ENCODE data around the gene SH3RF1. TPM values are rescaled to one million over a fixed set of nuclear protein-coding genes. Genes with fewer than 3 reads are reported as not detected.
A peak's percentile ranks its signal among the peaks of the same experiment; 100 is the strongest.
"Not testable (repeated sequence)": the region's sequence is repeated elsewhere in the genome, so short reads cannot be mapped to it uniquely, and the experiment has no call there.

SH3RF1 gene
- polyA plus RNA-seq, 5 donors: 18.7 to 20.9 (median 19.0) TPM

- DNase-seq: no peak
These were observed 7.9 kb upstream of the SH3RF1 start for GRCh38 chr4:169278624-169279023.

DNA sequence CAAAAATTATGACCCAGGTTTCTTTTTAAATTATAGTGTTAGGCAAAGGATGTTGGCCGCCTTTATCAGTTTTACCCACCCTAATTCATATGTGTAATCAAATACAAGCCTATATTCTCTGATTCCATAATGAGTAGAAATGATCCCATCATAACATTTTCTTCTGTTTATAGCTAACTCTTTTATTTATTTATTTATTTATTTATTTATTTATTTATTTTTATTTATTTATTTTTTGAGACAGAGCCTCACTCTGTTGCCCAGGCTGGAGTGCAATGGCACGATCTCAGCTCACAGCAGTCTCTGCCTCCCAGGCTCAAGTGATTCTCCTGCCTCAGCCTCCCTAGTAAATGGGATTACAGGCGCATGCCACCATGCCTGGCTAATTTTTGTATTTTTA is 7.1 kb upstream of the SH3RF1 start:
- not testable (repeated sequence) for DNase-seq

DNA sequence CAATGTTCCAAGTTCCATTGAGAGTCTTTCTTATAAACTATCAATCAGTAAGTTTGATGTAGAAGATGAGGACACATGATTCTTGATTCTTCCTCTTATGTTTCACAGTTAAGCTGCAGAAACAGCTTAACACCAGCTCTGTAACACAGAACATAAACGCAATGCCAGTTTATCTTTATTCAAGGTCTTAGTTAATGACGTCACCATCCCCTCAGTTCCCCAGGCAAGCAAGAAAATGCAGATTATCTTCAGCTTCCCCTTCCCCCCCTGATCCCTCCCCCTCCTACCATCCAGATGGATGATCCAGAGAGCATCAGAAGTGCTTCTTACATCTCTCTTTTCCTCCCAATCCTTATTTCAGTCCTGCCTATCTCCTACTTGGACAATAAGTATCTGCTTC is 4.4 kb upstream of the SH3RF1 start:
- DNase-seq: no peak

DNA sequence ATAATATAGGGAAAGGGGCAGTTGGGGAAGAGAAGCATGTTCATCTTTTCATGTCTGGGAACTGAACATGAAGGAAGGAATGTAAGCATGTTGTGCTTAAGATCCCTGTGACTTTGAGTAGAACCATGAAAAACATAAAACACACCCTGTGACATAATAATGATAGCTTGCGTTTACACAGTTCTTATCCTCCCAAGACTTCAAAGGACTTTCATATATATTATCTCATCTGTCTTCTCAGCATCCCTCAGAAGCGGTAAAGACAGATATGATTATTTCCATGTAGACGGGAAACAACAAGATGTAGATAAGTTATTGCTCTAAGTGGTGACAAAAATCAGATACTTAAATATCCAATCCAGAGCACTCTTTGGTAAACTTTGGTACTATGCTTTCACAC is 3.3 kb upstream of the SH3RF1 start:
- no peak for DNase-seq

DNA sequence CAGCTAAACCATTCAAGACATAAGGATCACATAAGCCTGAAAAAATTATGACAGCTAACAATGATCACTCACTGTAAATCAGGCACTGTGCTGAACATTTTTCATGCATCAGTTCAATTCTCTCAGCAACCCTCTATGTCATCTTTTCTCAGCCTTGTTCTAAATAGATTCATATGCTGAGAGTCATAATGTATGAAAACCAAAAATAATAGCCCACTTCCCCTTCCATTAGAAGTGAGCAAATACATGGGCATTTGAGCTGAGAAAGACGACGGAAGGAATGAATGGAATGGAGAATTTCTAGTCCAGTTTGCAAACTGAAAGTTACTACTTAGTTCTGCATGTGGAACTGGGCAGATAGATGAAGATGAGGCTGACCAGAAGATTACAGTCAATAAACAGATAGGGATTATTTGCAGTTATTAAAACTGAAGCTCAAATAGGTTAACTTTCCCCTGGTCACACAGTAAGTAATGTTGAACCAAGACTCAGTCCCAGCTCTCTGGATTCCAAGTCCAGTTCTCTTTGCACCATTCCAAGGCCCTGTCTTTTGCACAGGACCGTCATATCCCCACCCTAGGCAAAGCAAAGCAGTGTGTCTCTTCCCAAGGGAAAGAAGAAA is 1.6 kb upstream of the SH3RF1 start:
- no peak for DNase-seq

GRCh38 chr4:169271692-169272007 is 894 bp upstream of the SH3RF1 start:
- no peak for DNase-seq

DNA sequence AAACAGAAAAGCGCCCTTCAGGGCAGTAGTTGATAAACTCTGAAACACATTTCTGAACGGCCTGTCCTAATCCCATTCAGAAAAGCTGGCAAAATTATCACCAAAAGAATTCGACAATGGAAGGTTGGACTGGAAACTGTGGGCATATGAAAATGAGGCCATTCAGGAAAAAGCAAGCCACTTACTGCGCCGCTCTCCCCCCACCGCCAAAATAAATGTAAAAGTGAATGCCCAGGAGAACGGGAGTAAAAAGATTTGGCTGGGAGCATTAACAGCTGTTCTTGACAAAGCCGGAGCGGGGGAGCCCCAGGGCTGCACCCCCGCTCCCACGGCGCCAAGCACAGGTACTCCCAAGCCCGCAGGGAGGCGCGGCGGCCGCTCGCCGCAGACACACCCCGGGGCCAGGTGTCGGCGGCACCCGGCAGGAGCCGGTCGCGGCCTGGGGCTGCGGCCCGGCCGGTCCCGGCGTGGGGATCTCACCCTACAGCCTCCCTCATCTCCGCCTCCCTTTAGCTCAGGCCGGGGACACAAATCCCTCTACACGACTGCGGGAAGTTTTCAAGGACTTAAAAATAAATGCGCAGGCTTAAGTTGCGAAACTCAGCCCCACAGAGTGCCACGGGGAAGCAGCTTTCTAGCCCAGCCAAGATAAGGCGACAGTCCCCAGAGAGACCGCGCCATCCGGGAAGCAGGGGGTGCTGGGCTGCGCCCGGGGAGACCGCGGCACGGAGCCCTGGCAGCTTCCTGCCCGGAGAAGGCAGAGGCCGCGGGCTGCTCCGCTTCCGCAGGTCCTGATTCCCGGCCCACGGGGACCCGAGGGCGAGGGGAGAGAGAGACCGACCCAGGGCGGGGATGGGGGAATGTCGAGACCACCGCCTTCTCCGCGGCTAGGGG is 593 bp downstream of the SH3RF1 start:
- DNase-seq: peak; percentile 61 to 67

DNA sequence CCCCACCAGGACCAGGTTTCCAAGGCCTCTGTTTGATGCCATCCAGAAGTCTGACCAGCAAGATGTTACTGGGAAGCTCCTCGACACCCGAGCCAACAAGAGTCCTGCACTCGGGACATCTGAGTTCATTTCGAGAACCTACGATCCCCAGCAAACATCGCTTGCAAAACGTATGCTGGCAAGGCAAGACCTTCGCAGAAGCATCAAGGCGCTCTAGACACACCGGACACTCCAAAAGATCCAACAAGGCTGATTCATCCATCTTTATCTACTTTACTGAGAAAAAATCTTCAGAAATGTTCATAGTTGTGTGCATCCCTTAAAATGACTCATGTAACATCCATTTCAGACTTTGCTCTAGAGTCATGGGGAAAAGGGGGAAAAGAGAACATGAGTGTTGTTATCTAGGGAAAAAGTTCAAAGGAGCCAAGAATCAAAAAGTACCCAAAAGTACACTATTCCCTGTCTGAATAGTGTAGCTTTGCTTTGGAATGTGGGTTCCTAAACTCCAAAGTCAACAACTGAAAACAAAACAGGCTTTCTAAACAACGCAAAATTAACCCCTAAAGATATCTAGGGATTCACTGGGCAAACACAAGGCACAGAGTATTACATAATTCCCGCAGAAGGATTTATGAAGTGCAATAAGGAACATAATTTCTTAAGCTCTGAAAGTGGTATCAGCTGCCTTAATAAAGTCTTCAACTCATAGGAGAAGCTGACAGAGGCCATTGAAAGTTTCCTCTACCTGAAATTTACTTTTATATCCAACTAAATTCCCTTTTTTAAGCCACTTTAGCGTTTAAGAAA is 1.6 kb downstream of the SH3RF1 start:
- no peak for DNase-seq

DNA sequence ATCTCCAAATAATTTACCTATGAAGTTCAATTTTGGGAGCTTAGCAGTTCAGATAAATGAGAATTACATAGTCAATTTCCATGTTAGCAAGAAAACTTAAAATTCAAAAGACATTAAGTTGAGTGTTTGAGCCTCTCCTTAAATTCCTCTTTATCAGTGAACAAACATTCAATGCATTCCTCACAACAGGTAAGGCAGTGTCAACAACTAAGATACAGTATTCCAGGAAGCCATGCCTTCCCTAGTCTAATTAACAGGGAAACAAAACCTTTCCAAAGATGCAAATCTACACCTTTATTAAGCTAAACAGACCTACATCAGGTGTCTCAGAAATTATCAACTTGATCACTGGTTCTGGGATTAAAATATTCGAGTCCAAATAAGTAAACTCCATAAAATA is 3.7 kb downstream of the SH3RF1 start:
- DNase-seq: no peak

DNA sequence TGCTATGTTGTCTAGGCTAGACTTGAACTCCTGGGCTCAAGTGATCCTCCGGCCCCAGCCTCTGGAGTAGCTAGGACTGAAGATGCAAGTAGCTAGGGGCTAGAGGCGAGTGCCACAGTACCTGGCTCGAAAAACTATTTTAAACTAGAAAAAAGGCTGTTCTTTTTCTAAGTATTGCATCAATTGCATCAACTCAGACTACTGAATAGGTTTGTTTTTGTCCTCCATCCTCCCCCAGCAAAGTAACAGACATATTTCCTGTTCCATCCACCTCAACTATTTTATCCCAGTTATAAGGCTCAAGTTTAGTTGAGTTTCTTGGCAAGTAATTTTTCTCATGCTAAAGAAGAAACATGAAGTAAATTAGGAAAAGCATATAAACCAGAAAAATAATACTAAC is 4.1 kb downstream of the SH3RF1 start:
- DNase-seq: no peak

DNA sequence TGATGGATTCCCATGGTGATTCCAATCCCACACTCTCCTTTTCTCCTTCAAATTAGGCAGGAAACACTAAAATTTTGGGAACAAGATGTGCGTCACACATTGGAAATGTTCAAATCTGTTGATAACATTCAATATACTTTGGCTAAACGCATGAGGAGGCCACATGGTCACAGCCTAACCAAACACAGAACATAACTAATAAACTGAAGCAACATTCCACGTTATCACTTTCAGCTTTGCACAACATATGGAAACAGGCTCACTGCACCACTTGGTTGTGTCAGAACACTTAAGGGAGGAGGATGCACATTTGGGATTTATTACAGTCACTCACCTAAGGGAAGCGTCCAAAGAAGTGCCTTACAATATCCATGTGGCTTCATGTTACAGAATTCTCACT is 4.7 kb downstream of the SH3RF1 start:
- DNase-seq: no peak

- no peak for DNase-seq
These were observed 6.9 kb downstream of the SH3RF1 start for GRCh38 chr4:169263791-169264392.

DNA sequence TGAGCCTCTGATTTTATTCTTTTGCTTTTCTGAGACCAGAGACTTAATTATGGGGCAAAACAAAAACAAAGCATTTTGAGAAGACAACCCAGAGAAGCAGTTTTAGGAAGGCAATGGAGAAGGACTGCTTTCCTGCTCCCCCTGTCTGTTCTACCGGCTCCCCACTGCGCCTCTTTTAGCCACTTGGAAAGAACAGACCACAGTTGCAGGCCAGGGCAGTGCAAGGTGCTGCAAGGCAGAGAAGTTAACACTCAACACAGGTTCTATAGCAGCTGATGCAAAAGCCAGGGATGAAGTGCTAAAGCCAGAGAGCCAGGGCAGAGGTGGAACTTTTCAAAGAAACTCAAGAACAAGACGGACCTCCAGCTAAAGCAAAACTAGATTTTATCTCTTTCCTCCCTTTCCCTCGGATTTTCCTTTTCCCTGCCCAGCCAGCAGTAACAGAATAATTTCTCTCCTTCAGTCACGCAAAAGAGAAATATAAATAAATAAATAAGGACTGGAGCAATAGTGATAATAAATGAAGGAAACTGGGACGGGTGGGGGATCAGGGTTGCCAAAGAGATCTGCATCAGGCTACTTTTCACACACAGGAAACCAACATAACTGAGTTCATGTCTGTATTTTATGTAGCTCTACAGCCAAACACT is 10.4 kb downstream of the SH3RF1 start:
- no peak for DNase-seq

DNA sequence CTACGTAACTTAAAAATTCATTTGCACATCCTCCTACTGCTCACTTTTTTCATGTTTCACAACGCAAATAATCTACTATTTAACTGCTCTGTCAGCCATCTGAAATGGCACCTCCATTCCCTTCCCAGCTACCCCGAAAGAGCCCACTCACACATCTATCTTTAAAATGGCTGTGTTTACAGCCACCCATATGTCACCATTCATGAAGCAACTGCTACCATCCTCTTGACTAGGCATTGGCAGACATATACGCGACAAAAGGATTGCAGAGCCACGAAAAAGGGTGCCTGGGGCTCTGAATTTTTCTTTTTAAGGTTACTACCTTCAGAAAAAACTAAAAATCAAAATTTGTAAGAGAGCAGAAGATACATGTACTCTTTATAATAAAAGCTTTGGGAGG is 11.5 kb downstream of the SH3RF1 start:
- DNase-seq: no peak

GRCh38 chr4:169258141-169258540 is 12.6 kb downstream of the SH3RF1 start:
- DNase-seq: no peak

GRCh38 chr4:169256856-169257761 is 13.6 kb downstream of the SH3RF1 start:
- DNase-seq: no peak

DNA sequence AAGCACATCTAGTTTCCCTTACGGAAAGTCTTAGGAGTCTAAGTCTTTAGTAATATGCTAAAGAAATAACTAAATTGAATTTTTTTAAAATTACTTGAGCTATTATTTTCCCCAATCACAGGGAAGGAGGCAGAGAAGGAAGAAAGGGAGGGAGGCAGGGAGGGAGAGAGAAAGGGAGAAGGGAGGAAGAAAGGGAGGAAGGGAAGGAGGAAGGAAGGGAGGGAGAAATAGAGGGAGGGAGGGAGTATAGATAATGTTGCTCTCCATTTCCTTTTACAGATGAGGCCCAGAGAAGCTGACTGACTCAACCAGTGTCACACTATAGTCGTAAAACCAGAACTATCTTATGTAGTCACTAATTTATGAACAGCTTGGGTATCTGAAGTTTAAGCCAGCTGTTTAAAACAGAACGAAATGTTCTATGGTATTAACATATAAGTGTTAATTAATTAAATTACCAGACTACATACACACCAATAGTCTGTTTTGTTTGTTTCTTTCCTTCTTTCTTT is 14.6 kb downstream of the SH3RF1 start:
- DNase-seq: no peak

DNA sequence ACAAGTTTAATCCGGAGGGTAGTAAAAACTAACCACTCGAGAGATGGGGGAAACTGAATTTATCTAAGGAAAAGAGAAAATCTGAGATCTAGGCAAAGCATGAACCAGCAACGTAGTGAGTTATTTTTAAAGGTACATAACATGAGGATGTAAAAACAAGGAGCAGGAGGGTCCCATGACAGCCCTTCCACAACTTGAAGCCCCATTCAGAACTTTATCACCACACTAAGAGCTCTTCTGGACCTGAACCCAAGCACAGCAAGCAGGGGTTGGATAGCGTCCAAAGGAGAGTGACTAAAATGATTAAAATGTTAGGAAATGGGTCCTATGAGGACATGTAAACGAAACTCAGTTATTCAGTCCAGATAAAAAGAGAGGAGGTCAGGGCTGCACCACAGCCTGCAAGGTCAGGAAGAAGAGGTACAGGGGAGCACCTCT is 16.2 kb downstream of the SH3RF1 start:
- DNase-seq: no peak

DNA sequence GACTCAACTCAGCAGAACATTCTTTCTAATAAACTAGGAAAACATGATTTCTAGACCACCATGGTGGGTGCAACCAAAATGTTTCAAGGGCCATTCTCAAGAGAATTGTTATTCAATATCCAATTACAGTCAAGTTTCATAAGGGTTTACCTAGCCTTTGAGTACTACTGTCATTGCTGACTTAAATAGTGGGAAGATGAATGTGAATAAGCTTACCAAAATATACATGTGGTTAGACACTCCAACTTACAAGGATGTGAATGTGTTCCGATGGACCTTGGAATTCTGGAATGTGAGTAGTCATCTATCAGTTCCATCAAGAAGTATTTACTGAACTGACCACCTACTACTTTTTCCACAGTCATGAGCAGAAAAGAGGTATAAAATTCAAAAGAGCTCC is 16.9 kb downstream of the SH3RF1 start:
- no peak for DNase-seq

DNA sequence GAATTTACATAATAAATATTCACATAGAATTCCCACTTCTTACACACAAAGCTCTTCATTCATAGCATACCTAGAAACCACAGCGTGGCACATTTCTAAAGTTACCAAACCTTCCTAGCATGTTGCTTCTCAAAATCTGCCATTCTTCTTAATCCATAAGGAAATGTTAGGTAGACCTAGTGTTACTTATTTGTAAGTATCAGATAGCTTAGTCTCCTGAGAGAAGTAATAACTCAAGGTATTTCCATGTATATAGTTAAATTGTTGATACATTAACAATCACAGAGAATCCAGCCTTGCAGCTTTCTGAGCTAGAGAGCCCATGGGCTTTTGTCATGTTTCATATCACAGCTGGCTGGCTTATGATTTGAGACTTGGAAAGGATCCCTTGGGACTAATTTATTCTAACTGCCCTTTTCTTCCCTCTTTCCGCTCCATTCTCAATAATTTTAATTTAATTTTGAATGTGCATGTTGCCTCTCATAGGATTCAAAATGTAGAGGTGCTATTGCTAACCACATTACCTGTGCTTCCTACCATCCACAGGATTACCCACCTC is 17.6 kb downstream of the SH3RF1 start:
- DNase-seq: no peak
